RPMI7951 (cell line): ENCODE results near the gene SCARB2. TPM values are rescaled to one million over a fixed set of nuclear protein-coding genes. Genes with fewer than 3 reads are reported as not detected.
A peak's percentile ranks its signal among the peaks of the same experiment; 100 is the strongest.
"Not testable (repeated sequence)": the region's sequence is repeated elsewhere in the genome, so short reads cannot be mapped to it uniquely, and the experiment has no call there.

Experiments used
- DNase-seq: peaks from one replicate; pipeline ENCODE4 v3.0.0-alpha.2; 2012; ENCODE audit warnings: low read depth
- total RNA-seq: library from RNA; depleted of rRNA; stranded (reverse); fragments of >200 nt; shearing (Covaris generic); gene quantifications from 2 replicates; pipeline ENCODE4 v1.2.3, GENCODE V29; 2014; rRNA removed

The SCARB2 gene
- 151 and 165 TPM in 2 replicates for total RNA-seq

- DNase-seq: peak; percentile 86
Measured at GRCh38 chr4:76213415-76214176, at the start of gene SCARB2. SCARB2 (minus strand) TSS chr4:76213824; CDS start chr4:76213543, 281 bp downstream.

GRCh38 chr4:76260571-76260970 lies 46.9 kb upstream of the SCARB2 start:
- no peak for DNase-seq

- DNase-seq: no peak
Measured at GRCh38 chr4:76257824-76258223, 44.2 kb upstream of the SCARB2 start.

GRCh38 chr4:76256968-76257367 lies 43.3 kb upstream of the SCARB2 start:
- DNase-seq: no peak

- DNase-seq: no peak
Measured at GRCh38 chr4:76256032-76256431, 42.4 kb upstream of the SCARB2 start.

GRCh38 chr4:76253511-76253910 lies 39.9 kb upstream of the SCARB2 start:
- DNase-seq: no peak

- no peak for DNase-seq
Measured at GRCh38 chr4:76252271-76252653, 38.6 kb upstream of the SCARB2 start.

- peak; percentile 60 for DNase-seq
Measured at GRCh38 chr4:76251441-76252270, 38.0 kb upstream of the SCARB2 start, which contains the start of gene FAM47E. FAM47E (plus strand) TSS chr4:76251721; CDS start chr4:76251747, 26 bp downstream.

GRCh38 chr4:76250962-76251361 lies 37.3 kb upstream of the SCARB2 start:
- DNase-seq: no peak

GRCh38 chr4:76246852-76247251 lies 33.2 kb upstream of the SCARB2 start:
- no peak for DNase-seq

GRCh38 chr4:76246025-76246424 lies 32.4 kb upstream of the SCARB2 start:
- DNase-seq: no peak

GRCh38 chr4:76243877-76244276 lies 30.3 kb upstream of the SCARB2 start:
- DNase-seq: not testable (repeated sequence)

- DNase-seq: no peak
Measured at GRCh38 chr4:76240236-76240635, 26.6 kb upstream of the SCARB2 start.

- DNase-seq: no peak
Measured at GRCh38 chr4:76238701-76239100, 25.1 kb upstream of the SCARB2 start.

GRCh38 chr4:76238236-76238635 lies 24.6 kb upstream of the SCARB2 start:
- DNase-seq: no peak

- DNase-seq: no peak
Measured at GRCh38 chr4:76235915-76236314, 22.3 kb upstream of the SCARB2 start.

- no peak for DNase-seq
Measured at GRCh38 chr4:76235407-76235806, 21.8 kb upstream of the SCARB2 start.

GRCh38 chr4:76234679-76235044 lies 21.0 kb upstream of the SCARB2 start:
- DNase-seq: no peak

GRCh38 chr4:76233967-76234678 lies 20.5 kb upstream of the SCARB2 start:
- DNase-seq: no peak

- peak; percentile 34 for DNase-seq
Measured at GRCh38 chr4:76233529-76233928, 19.9 kb upstream of the SCARB2 start.

- no peak for DNase-seq
Measured at GRCh38 chr4:76233083-76233482, 19.5 kb upstream of the SCARB2 start.

GRCh38 chr4:76232681-76233080 lies 19.1 kb upstream of the SCARB2 start:
- DNase-seq: no peak
